Pancreas (tissue), 10 donors: Measurements from ENCODE around the gene HK3. TPM values are rescaled to one million over a fixed set of nuclear protein-coding genes. Genes with fewer than 3 reads are reported as not detected.

Experiments
- ATAC-seq, 4 donors: fragments of 200-7000 bp; cut with Tn5 transposase; one replicate each; pipeline versions ENCODE4 v1.8.0 to v1.9.1; 2020; ENCODE audit warnings: mild to moderate bottlenecking in 4 of 4, moderate library complexity in 4 of 4
- DNase-seq, 6 donors: peaks; one replicate each; pipeline ENCODE4 v3.0.0-alpha.2; 2020
- FAIRE-seq: peaks from 2 replicates; lab custom pipeline; 2012; peaks lifted over from hg19 to GRCh38; lab: Jason Lieb, UNC
- H3K27ac ChIP-seq, 4 donors: fragments of 200-600 bp; sonication (generic); 1 replicate in 3 of 4; 2 replicates in 1 of 4; pipeline versions ENCODE4 v1.5.0 to v1.8.0; 2020
- H3K27me3 ChIP-seq, 4 donors: fragments of 200-600 bp; one replicate each; pipeline ENCODE4 v1.8.0; 2021
- H3K36me3 ChIP-seq, 3 donors: fragments of 200-600 bp; sonication (generic) in 1 of 3; one replicate each; pipeline versions ENCODE4 v1.5.0 to v1.8.0; 2020 to 2021
- H3K4me1 ChIP-seq, 3 donors: fragments of 200-600 bp; one replicate each; pipeline ENCODE4 v1.8.0; 2021
- H3K4me3 ChIP-seq, 4 donors: fragments of 200-600 bp; sonication (generic) in 2 of 4; one replicate each; pipeline versions ENCODE4 v1.5.0 to v1.8.0; 2020 to 2021
- H3K9me3 ChIP-seq, 4 donors: fragments of 200-600 bp; one replicate each; pipeline ENCODE4 v1.8.0; 2021
- CTCF ChIP-seq, 4 donors: fragments of 200-600 bp; sonication (generic) in 3 of 4; IDR thresholded peaks; one replicate each; pipeline versions ENCODE4 v1.5.0 to v1.8.0; 2021; ENCODE audit warnings: antibody characterized with exemption in 4 of 4
- WGBS, 2 donors: extraction: QIAGEN DNeasy Blood & Tissue Kit; methylation state at CpG; one replicate each; pipeline ENCODE4 v1.1.7; 2013; 5-methylcytosine and 5-hydroxymethylcytosine counted together
- intact Hi-C, 3 donors: fragments of 100-400 bp; cut with DNase I; formaldehyde crosslinking; loops; one replicate each; pipeline versions ENCODE4 v1.11.1 to v1.14.2; 2022
- polyA plus RNA-seq, 2 donors: library from polyadenylated mRNA; stranded (reverse); fragments of 200-250 nt; gene quantifications; one replicate each; pipeline ENCODE4 v1.2.3, GENCODE V29; 2013
- total RNA-seq, 6 donors: library from RNA; stranded (reverse); fragmentation: NEBNext Ultra II Directional in 4 of 6; extraction: Animal tissue kit (Norgen Biotek cat#: 25700) in 4 of 6; gene quantifications; one replicate each; pipeline versions ENCODE4 v1.2.1 to v1.2.4, GENCODE V29; 2021 to 2023
- donor health status: healthy with polysubstance abuse.
- donor health status: DM: no; HTN: no; CAD: no; lungs with moderate emphysema.
- donor health status: DM: no; HTN: no; CAD: no.
- donor health status: control.
- donor health status: control.
- donor health status: Bipolar disorder and iron deficiency.
- donor health status: DM: yes; HTN: yes; CAD: no.
- donor health status: DM: no; HTN: no; CAD: no.
- donor health status: DM: no; HTN: no; CAD: no.
- donor health status: DM: yes; HTN: yes; CAD: no.

HK3 gene
- total and polyA plus RNA-seq, 8 donors, result 0.24 to 6.6 (median 3.3) TPM

DNA sequence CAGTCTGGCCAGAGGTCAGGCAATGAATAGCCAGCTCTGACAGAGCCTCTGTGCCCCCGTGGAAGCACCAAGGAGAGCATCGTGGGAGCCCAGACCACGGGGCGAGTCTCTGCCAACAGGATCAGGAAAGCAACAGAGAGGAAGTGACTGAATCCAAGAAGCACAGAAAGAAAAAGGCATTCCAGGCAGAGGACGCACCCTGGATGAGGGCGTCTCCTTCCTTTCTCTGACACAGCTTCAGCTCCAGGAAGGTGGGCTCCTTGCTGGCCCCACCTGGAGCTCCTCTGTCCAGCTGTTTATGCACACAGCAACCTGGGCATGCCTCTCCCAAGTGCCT lies 16.6 kb downstream of the HK3 start:
- intact Hi-C loops, result no loop called here
- H3K4me3 ChIP-seq, result no peak overlapping the region
- no peaks in the 10 kb centered on the region for H3K4me1 ChIP-seq
- no peak for TF ChIP-seq CTCF (IDR thresholded peaks at IDR 0.05)
- H3K9me3 ChIP-seq, result no peaks in the 10 kb centered on the region
- no peak overlapping the region for H3K27ac ChIP-seq
- WGBS, 2 donors, result 54 to 56% methylated on average over 6 of the region's 6 CpGs
- no peaks in the 10 kb centered on the region for H3K36me3 ChIP-seq
- DNase-seq, result no peak
- ATAC-seq, result no peak
- H3K27me3 ChIP-seq, result no peaks in the 10 kb centered on the region
- FAIRE-seq, result no peak

DNA sequence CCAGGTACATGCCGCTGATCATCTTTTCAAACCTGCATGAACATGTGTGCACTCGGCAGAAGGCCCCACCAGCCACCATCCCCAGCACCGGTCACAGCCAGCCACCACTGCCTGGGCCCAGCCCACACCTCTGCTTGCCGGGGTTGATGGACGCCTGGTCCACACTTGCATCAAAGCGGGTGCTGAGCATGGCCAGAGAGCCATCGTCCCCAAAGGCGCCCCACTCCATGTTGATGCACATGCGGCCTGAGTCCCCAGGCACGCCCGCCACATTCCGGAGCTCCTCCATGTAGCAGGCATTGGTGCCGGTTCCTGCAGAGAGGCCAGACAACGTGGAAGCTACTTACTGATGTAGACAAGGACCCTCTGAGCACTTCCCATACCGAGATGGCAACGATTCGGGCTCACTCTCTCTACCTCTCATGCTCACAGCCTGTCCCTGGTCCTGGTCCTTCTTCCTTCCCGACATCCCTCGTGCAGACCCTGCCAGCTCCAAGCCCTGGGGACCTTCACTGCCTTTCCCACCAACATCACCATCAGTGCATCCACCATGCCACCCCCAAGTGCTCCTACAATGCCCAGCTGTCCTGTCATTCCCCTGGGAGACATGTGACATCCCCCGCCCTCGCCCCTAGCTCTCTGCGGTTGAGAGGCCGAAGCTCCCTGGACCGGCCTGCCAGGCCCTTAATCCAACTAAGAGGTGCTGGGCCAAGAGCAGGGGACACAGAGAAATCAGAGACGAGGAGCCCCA lies 17.2 kb downstream of the HK3 start:
- no peak for TF ChIP-seq CTCF (IDR thresholded peaks at IDR 0.05)
- ATAC-seq (no peak), DNase-seq (peak in 2 of 6 donors; percentile 51 to 64), FAIRE-seq (no peak)
- intact Hi-C loops, result no loop called here
- H3K27ac ChIP-seq, result no peak overlapping the region
- no peaks in the 10 kb centered on the region for H3K9me3 ChIP-seq
- WGBS, 2 donors, result 76 to 82% methylated on average over 25 of the region's 25 CpGs
- no peak overlapping the region for H3K4me3 ChIP-seq
- H3K4me1 ChIP-seq, result no peaks in the 10 kb centered on the region
- H3K27me3 ChIP-seq, result no peaks in the 10 kb centered on the region
- no peaks in the 10 kb centered on the region for H3K36me3 ChIP-seq

DNA sequence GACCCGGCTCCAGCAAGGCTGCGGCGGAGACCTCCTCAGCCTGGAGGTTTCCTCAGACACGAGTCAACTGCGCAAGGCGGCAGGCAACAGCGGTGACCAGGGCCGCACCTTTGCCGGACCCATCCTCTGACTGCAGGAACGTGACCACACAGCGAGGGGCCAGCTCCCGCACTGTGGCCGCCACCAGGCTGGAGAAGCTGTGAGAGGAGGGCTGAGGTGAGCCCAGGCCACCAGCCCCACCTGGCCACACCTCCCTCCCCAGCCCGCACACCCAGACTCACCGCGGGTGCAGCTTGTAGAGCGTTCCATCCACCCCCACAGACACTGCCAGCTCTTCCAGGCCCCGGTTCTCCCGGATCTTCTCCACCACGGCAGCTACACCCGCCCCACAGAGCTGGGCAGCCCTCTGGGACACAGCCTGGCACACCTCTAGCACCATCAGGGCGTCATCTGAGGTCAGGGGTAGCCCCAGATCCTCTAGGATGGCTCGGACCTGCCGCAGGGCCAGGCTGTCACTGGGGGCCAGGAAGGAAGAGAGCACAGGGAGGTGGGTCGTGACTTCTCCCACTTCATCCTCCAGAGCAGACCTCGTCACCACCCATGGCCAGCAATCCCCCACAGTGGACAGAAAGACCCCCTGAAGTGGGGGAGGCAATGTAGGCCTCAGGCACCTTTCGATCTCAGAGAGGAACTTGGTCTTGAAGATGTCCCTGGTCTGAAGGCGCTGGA lies 18.0 kb downstream of the HK3 start:
- intact Hi-C loops, result no loop called here
- H3K4me1 ChIP-seq, result no peaks in the 10 kb centered on the region
- peak in 1 of 6 donors; percentile 61 for DNase-seq
- no peak for TF ChIP-seq CTCF (IDR thresholded peaks at IDR 0.05)
- H3K27me3 ChIP-seq, result no peaks in the 10 kb centered on the region
- no peaks in the 10 kb centered on the region for H3K36me3 ChIP-seq
- no peaks in the 10 kb centered on the region for H3K9me3 ChIP-seq
- no peak for FAIRE-seq
- H3K4me3 ChIP-seq, result no peak overlapping the region
- 80 to 88% methylated on average over 28 of the region's 28 CpGs for WGBS, 2 donors
- H3K27ac ChIP-seq, result no peak overlapping the region
- no peak for ATAC-seq

GRCh38 chr5:176880366-176881020 lies 18.7 kb downstream of the HK3 start:
- FAIRE-seq, result no peak
- H3K4me1 ChIP-seq, result no peaks in the 10 kb centered on the region
- H3K27ac ChIP-seq, result no peak overlapping the region
- no peaks in the 10 kb centered on the region for H3K27me3 ChIP-seq
- 71 to 76% methylated on average over 26 of the region's 26 CpGs for WGBS, 2 donors
- H3K4me3 ChIP-seq, result no peak overlapping the region
- DNase-seq, result no peak
- no peak for TF ChIP-seq CTCF (IDR thresholded peaks at IDR 0.05)
- intact Hi-C loops, result no loop called here
- no peaks in the 10 kb centered on the region for H3K9me3 ChIP-seq
- no peak for ATAC-seq
- no peaks in the 10 kb centered on the region for H3K36me3 ChIP-seq
